GM23338 (cell line): ENCODE results near the gene UBASH3B. TPM values are rescaled to one million over a fixed set of nuclear protein-coding genes. Genes with fewer than 3 reads are reported as not detected.

Experiments
- ATAC-seq: fragments of 200-7000 bp; cut with Tn5 transposase; 3 replicates; pipeline ENCODE4 v1.9.1; 2020
- DNase-seq: peaks from one replicate; pipeline ENCODE4 v3.0.0-alpha.2; 2015; ENCODE audit warnings: low spot score
- H2AFZ ChIP-seq: fragments of 200-600 bp; sonication (generic); 2 replicates; pipeline ENCODE4 v1.8.0; 2016; ENCODE audit warnings: antibody characterized with exemption, mild to moderate bottlenecking, moderate library complexity
- H3F3A ChIP-seq: fragments of 200-600 bp; sonication (generic); replicated peaks from 2 replicates; pipeline ENCODE4 v1.8.0; 2017; ENCODE audit warnings: antibody characterized with exemption, mixed run types, low read depth
- H3K27ac ChIP-seq: fragments of 200-600 bp; sonication (generic); 2 replicates; pipeline ENCODE4 v1.6.1; 2016; ENCODE audit warnings: low read depth
- H3K27me3 ChIP-seq: fragments of 200-600 bp; sonication (generic); 2 replicates; pipeline ENCODE4 v1.8.0; 2016; ENCODE audit warnings: mild to moderate bottlenecking, mixed run types, moderate library complexity; ENCODE audit not compliant: insufficient read depth
- H3K36me3 ChIP-seq: fragments of 200-600 bp; sonication (generic); 2 replicates; pipeline ENCODE4 v1.8.0; 2016; ENCODE audit warnings: mild to moderate bottlenecking; ENCODE audit not compliant: insufficient read depth
- H3K4me1 ChIP-seq: fragments of 200-600 bp; sonication (generic); 2 replicates; pipeline ENCODE4 v1.8.0; 2016; ENCODE audit warnings: mild to moderate bottlenecking, moderate library complexity; ENCODE audit not compliant: insufficient read depth
- H3K4me2 ChIP-seq: fragments of 200-600 bp; sonication (generic); 2 replicates; pipeline ENCODE4 v1.7.1; 2017; ENCODE audit warnings: mixed run types
- H3K4me3 ChIP-seq: fragments of 200-600 bp; sonication (generic); 2 replicates; pipeline ENCODE4 v1.6.1; 2016; ENCODE audit warnings: mixed run types
- H3K79me2 ChIP-seq: fragments of 200-600 bp; sonication (generic); replicated peaks from 2 replicates; pipeline ENCODE4 v1.8.0; 2017; ENCODE audit warnings: mild to moderate bottlenecking; ENCODE audit not compliant: insufficient read depth
- H3K9me2 ChIP-seq: fragments of 200-600 bp; sonication (generic); 2 replicates; pipeline ENCODE4 v1.8.0; 2017; ENCODE audit not compliant: insufficient read depth
- H4K20me1 ChIP-seq: fragments of 200-600 bp; sonication (generic); replicated peaks from 2 replicates; pipeline ENCODE4 v1.8.0; 2017; ENCODE audit warnings: mild to moderate bottlenecking; ENCODE audit not compliant: insufficient read depth
- H3K27ac Mint-ChIP-seq: 2 replicates; pipeline ENCODE4 v1.8.0; 2020; ENCODE audit warnings: inconsistent platforms, mild to moderate bottlenecking, moderate library complexity, mixed read lengths
- H3K27me3 Mint-ChIP-seq: 3 replicates; pipeline ENCODE4 v1.8.0; 2022; ENCODE audit warnings: low read depth, mild to moderate bottlenecking, moderate library complexity, mixed read lengths, inconsistent platforms; ENCODE audit not compliant: insufficient read depth, poor library complexity
- H3K36me3 Mint-ChIP-seq: 3 replicates; pipeline ENCODE4 v1.8.0; 2021; ENCODE audit warnings: low read depth, mild to moderate bottlenecking, inconsistent platforms, moderate library complexity, mixed read lengths
- H3K4me1 Mint-ChIP-seq: 3 replicates; pipeline ENCODE4 v1.8.0; 2020; ENCODE audit warnings: mild to moderate bottlenecking, inconsistent platforms, mixed read lengths
- H3K4me3 Mint-ChIP-seq: 3 replicates; pipeline ENCODE4 v1.8.0; 2021; ENCODE audit warnings: moderate library complexity, mild to moderate bottlenecking, inconsistent platforms, mixed read lengths
- H3K9me3 Mint-ChIP-seq: 3 replicates; pipeline ENCODE4 v1.8.0; 2020; ENCODE audit warnings: moderate library complexity, mild to moderate bottlenecking, inconsistent platforms, mixed read lengths
- CREB1 ChIP-seq: fragments of 250-450 bp; sonication (Bioruptor Pico); IDR thresholded peaks from 2 replicates; pipeline ENCODE4 v1.5.0; 2020; ENCODE audit warnings: low read depth, mild to moderate bottlenecking, moderate library complexity
- EZH2phosphoT487 ChIP-seq: fragments of 200-600 bp; sonication (generic); IDR thresholded peaks from one replicate; pipeline ENCODE4 v1.8.1; 2018; ENCODE audit warnings: antibody characterized with exemption; ENCODE audit not compliant: unreplicated experiment
- JUNB ChIP-seq: IDR thresholded peaks from one replicate; pipeline ENCODE4 v1.6.1; 2016; ENCODE audit warnings: antibody characterized with exemption; ENCODE audit not compliant: unreplicated experiment
- NANOG ChIP-seq: IDR thresholded peaks from 2 replicates; pipeline ENCODE4 v1.6.1; 2016; ENCODE audit warnings: antibody characterized with exemption, borderline replicate concordance
- POLR2AphosphoS5 ChIP-seq: IDR thresholded peaks from 2 replicates; pipeline ENCODE4 v1.6.1; 2016; ENCODE audit warnings: antibody characterized with exemption, low read depth
- STAT1 ChIP-seq: IDR thresholded peaks from one replicate; pipeline ENCODE4 v1.6.1; 2016; ENCODE audit warnings: antibody characterized with exemption; ENCODE audit not compliant: unreplicated experiment
- ZNF331 ChIP-seq: fragments of 250-450 bp; sonication (Bioruptor Pico); IDR thresholded peaks from 2 replicates; pipeline ENCODE4 v1.5.0; 2020; ENCODE audit warnings: low read depth, mild to moderate bottlenecking, moderate library complexity
- polyA plus RNA-seq: library from polyadenylated mRNA; unstranded; fragments of >200 nt; fragmentation: Nextera tagmentation; extraction: Ambion mirVana; gene quantifications from 2 replicates; pipeline ENCODE4 v1.2.1, GENCODE V29; 2016
- total RNA-seq: library from RNA; depleted of rRNA; stranded (reverse); fragments of >200 nt; shearing (Covaris generic); gene quantifications from 2 replicates; pipeline ENCODE4 v1.2.3, GENCODE V29; 2014
- TF ChIP-seq, protein P1 (sequence below): IDR thresholded peaks from 2 replicates; pipeline ENCODE4 v1.6.1; 2016; ENCODE audit warnings: antibody characterized with exemption
- TF ChIP-seq, protein P2 (sequence below): IDR thresholded peaks from one replicate; pipeline ENCODE4 v1.6.1; 2018; ENCODE audit warnings: antibody characterized with exemption; ENCODE audit not compliant: unreplicated experiment
- TF ChIP-seq, protein P3 (sequence below), 2 experiments: fragments of 200-600 bp in 1 of 2; sonication (generic) in 1 of 2; conservative IDR thresholded peaks; 2 replicates each; pipeline versions ENCODE4 v1.5.1 to v1.6.1; 2016 to 2017; ENCODE audit warnings: antibody characterized with exemption in 2 of 2, low read depth in 2 of 2, mild to moderate bottlenecking in 2 of 2, moderate library complexity in 1 of 2

UBASH3B gene
- total and polyA plus RNA-seq, 2 experiments from 2014 or later: 2.1 to 12.0 TPM

DNA sequence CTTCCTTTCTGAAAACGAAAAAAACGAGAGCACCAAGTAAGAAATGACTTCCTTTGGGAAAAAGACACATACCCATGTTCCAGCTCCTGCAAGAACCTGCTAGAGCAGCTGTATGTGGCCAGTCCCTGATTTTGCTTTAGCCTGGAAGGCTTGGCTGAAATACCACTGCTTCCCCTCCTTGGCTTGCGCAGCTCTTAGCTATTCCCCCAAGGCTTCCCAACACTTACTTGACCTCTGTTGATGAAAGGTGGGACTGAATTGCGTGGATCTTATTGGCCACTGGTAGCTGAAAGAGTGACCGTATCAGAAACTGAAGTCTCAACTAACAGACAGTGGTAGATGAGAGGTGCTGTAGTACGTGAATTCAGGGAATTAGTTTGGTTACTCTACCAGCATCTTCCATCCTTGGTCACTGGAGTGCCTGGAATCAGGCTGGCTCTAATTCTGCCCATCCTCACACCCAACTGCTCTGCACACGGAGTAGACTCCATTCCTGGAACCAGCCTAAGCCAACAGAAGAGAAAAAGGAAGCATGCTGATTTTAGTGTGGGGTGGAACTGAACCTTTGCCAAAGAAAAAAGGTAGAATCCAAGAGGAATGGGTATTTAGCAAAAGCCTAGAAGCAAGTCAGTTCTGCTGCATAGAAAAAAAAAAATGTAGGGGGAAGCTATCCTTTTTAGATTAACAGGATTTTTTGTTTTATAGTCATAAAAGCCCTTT lies 109.0 kb downstream of the UBASH3B start:
- Histone ChIP-seq H3K36me3 (no peaks in the 10 kb centered on the region; the same call in 1 of the 2 replicates), H4K20me1 (no peaks in the 10 kb centered on the region; the same call in 1 of the 2 replicates), H2AFZ (no peak overlapping the region), H3K4me3 (no peak overlapping the region), H3K27me3 (no peaks in the 10 kb centered on the region), H3K9me2 (no peaks in the 10 kb centered on the region), H3F3A (no peaks in the 10 kb centered on the region), H3K79me2 (no peaks in the 10 kb centered on the region), H3K4me2 (no peak overlapping the region), H3K27ac (no peak overlapping the region), H3K4me1 (no peaks in the 10 kb centered on the region)
- Mint-ChIP-seq H3K9me3 (no peaks in the 10 kb centered on the region; the same call in 2 of the 3 replicates), H3K4me1 (no peaks in the 10 kb centered on the region), H3K27ac (no peak overlapping the region), H3K4me3 (no peak overlapping the region), H3K36me3 (no peaks in the 10 kb centered on the region), H3K27me3 (peaks cover 2% of the 10 kb centered on the region)
- DNase-seq (no peak), ATAC-seq (no peak)
- TF ChIP-seq JUNB (no peak), EZH2phosphoT487 (no peak), CREB1 (CRISPR knock-in tag) (no peak), STAT1 (no peak), ZNF331 (no peak), NANOG (no peak), POLR2AphosphoS5 (no peak)
- TF ChIP-seq, protein P1, sequence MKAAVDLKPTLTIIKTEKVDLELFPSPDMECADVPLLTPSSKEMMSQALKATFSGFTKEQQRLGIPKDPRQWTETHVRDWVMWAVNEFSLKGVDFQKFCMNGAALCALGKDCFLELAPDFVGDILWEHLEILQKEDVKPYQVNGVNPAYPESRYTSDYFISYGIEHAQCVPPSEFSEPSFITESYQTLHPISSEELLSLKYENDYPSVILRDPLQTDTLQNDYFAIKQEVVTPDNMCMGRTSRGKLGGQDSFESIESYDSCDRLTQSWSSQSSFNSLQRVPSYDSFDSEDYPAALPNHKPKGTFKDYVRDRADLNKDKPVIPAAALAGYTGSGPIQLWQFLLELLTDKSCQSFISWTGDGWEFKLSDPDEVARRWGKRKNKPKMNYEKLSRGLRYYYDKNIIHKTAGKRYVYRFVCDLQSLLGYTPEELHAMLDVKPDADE: no peak
- TF ChIP-seq, protein P2, sequence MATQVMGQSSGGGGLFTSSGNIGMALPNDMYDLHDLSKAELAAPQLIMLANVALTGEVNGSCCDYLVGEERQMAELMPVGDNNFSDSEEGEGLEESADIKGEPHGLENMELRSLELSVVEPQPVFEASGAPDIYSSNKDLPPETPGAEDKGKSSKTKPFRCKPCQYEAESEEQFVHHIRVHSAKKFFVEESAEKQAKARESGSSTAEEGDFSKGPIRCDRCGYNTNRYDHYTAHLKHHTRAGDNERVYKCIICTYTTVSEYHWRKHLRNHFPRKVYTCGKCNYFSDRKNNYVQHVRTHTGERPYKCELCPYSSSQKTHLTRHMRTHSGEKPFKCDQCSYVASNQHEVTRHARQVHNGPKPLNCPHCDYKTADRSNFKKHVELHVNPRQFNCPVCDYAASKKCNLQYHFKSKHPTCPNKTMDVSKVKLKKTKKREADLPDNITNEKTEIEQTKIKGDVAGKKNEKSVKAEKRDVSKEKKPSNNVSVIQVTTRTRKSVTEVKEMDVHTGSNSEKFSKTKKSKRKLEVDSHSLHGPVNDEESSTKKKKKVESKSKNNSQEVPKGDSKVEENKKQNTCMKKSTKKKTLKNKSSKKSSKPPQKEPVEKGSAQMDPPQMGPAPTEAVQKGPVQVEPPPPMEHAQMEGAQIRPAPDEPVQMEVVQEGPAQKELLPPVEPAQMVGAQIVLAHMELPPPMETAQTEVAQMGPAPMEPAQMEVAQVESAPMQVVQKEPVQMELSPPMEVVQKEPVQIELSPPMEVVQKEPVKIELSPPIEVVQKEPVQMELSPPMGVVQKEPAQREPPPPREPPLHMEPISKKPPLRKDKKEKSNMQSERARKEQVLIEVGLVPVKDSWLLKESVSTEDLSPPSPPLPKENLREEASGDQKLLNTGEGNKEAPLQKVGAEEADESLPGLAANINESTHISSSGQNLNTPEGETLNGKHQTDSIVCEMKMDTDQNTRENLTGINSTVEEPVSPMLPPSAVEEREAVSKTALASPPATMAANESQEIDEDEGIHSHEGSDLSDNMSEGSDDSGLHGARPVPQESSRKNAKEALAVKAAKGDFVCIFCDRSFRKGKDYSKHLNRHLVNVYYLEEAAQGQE: no peak
- TF ChIP-seq, protein P3, sequence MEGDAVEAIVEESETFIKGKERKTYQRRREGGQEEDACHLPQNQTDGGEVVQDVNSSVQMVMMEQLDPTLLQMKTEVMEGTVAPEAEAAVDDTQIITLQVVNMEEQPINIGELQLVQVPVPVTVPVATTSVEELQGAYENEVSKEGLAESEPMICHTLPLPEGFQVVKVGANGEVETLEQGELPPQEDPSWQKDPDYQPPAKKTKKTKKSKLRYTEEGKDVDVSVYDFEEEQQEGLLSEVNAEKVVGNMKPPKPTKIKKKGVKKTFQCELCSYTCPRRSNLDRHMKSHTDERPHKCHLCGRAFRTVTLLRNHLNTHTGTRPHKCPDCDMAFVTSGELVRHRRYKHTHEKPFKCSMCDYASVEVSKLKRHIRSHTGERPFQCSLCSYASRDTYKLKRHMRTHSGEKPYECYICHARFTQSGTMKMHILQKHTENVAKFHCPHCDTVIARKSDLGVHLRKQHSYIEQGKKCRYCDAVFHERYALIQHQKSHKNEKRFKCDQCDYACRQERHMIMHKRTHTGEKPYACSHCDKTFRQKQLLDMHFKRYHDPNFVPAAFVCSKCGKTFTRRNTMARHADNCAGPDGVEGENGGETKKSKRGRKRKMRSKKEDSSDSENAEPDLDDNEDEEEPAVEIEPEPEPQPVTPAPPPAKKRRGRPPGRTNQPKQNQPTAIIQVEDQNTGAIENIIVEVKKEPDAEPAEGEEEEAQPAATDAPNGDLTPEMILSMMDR (conservative IDR thresholded peaks at IDR 0.05; ENCODE audit: low read depth in 2 of 2): no peak
